ENCODE results near the gene AURKA. TPM values are rescaled to one million over a fixed set of nuclear protein-coding genes. Genes with fewer than 3 reads are reported as not detected.

AURKA gene
- total and polyA plus RNA-seq, 2 of the 8 experiments (the other 6 are each of a cell fraction or from before 2014, with no cell fraction given), result 45.8 to 84.8 TPM

DNA sequence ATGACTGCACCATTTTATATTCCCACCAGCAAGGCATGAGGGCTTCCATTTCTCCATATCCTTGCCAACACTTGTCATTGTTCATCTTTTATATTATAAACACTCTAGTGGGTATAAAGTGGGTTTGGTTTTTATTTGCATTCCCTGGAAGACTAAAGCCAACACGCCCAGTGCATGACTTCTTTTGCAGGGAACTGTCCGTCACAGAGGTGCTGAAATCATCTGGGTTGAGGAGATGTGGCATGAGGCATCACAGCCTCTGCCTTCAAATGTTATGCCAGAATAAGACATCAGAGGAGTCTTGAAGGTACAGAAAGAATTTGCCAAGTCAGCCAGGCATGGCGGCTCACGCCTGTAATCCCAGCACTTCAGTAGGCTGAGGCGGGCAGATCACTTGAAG is 63.2 kb downstream of the AURKA start:
- DNase-seq (ENCODE audit: low read depth in 1 of 2, low spot score in 2 of 2) (no peak), FAIRE-seq (no peak)
- H3K23ac ChIP-seq (ENCODE audit: insufficient read length), result no peak overlapping the region
- TF ChIP-seq CREB1 (IDR thresholded peaks at IDR 0.05), result no peak
- TF ChIP-seq CBX5 (IDR thresholded peaks at IDR 0.05; ENCODE audit: low read depth, low read length), result no peak
- no peak for TF ChIP-seq RBBP5 (IDR thresholded peaks at IDR 0.05; ENCODE audit: borderline replicate concordance, low read depth, low read length)
- TF ChIP-seq JUND (IDR thresholded peaks at IDR 0.05; ENCODE audit: low read length), result no peak
- no peak for TF ChIP-seq POU5F1 (IDR thresholded peaks at IDR 0.05; ENCODE audit: low read depth, low read length)
- no peak for TF ChIP-seq CHD1 (IDR thresholded peaks at IDR 0.05; ENCODE audit: low read depth, low read length)
- no peak for TF ChIP-seq SUZ12 (IDR thresholded peaks at IDR 0.05; ENCODE audit: low read length)
- no peak for TF ChIP-seq SP4 (IDR thresholded peaks at IDR 0.05; ENCODE audit: low read length)
- no peak for TF ChIP-seq RXRA (IDR thresholded peaks at IDR 0.05; ENCODE audit: insufficient read depth, low read depth, low read length)
- TF ChIP-seq, protein P1, sequence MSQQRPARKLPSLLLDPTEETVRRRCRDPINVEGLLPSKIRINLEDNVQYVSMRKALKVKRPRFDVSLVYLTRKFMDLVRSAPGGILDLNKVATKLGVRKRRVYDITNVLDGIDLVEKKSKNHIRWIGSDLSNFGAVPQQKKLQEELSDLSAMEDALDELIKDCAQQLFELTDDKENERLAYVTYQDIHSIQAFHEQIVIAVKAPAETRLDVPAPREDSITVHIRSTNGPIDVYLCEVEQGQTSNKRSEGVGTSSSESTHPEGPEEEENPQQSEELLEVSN (IDR thresholded peaks at IDR 0.05), result no peak
- no peak for TF ChIP-seq BACH1 (IDR thresholded peaks at IDR 0.05; ENCODE audit: low read length)
- TF ChIP-seq SIRT6 (IDR thresholded peaks at IDR 0.05; ENCODE audit: low read length), result no peak
- no peaks in the 10 kb centered on the region for H3K79me1 ChIP-seq (ENCODE audit: low read depth, low read length)
- H3K36me3 ChIP-seq (ENCODE audit: control insufficient read depth in 2 of 4, insufficient read depth in 4 of 4, low read length in 3 of 4), result no peaks in the 10 kb centered on the region
- H3K27ac ChIP-seq (ENCODE audit: low read depth, low read length), result no peak overlapping the region
- H3K14ac ChIP-seq (ENCODE audit: insufficient read length), result no peak overlapping the region
- no peak overlapping the region for H4K8ac ChIP-seq (ENCODE audit: extremely low read depth, insufficient read depth, low read length)
- no peaks in the 10 kb centered on the region for H3K79me2 ChIP-seq (ENCODE audit: control insufficient read depth in 1 of 2, insufficient read depth in 2 of 2, low read length in 2 of 2)
- H2AFZ ChIP-seq (ENCODE audit: low read length), result no peak overlapping the region
- CTCF ChIA-PET (ENCODE audit: partially characterized antibody), result no interaction called here
- no peak overlapping the region for H3K4me2 ChIP-seq (ENCODE audit: insufficient read depth in 1 of 2, low read depth in 2 of 2, low read length in 2 of 2)
- no peak overlapping the region for H3K9ac ChIP-seq (replicated peaks in 1 of 4; ENCODE audit: extremely low read depth in 1 of 4, low read depth in 3 of 4, low read length in 3 of 4)
- H2BK12ac ChIP-seq (ENCODE audit: low read depth, low read length), result no peak overlapping the region
- no peak overlapping the region for H2AK5ac ChIP-seq (ENCODE audit: low read depth, low read length)
- no peak overlapping the region for H3K4me3 ChIP-seq (ENCODE audit: extremely low read depth in 1 of 4, insufficient read depth in 2 of 4, low read depth in 3 of 4, low read length in 4 of 4)
- H3K23me2 ChIP-seq (ENCODE audit: low read depth, low read length), result no peaks in the 10 kb centered on the region
- no peak overlapping the region for H2BK120ac ChIP-seq (replicated peaks; ENCODE audit: low read depth, low read length)
- no peak overlapping the region for H3K18ac ChIP-seq (ENCODE audit: extremely low read depth, low read length)
- H3K4me1 ChIP-seq (replicated peaks in 1 of 4; ENCODE audit: control insufficient read depth in 3 of 4, insufficient read depth in 4 of 4, low read length in 3 of 4), result no peaks in the 10 kb centered on the region
- H3K9me3 ChIP-seq (ENCODE audit: insufficient read depth in 2 of 2, low read depth in 1 of 2, low read length in 1 of 2), result peaks cover 60 to 75% of the 10 kb centered on the region in 2 experiments
- H3K27me3 ChIP-seq (replicated peaks in 1 of 4; ENCODE audit: control insufficient read depth in 3 of 4, extremely low read depth in 1 of 4, insufficient read depth in 3 of 4, low read length in 3 of 4), result no peaks in the 10 kb centered on the region
- H4K20me1 ChIP-seq (replicated peaks in 1 of 2; ENCODE audit: control insufficient read depth in 1 of 2, insufficient read depth in 2 of 2, low read length in 2 of 2), result no peaks in the 10 kb centered on the region
- H3K4ac ChIP-seq (replicated peaks; ENCODE audit: insufficient read length, low read depth, low read length), result no peak overlapping the region
- H2BK20ac ChIP-seq (ENCODE audit: low read length), result no peak overlapping the region
- no peak overlapping the region for H4K5ac ChIP-seq (ENCODE audit: insufficient read length, low read depth, low read length)
- no peak overlapping the region for H3K56ac ChIP-seq (replicated peaks; ENCODE audit: insufficient read length, low read depth, low read length)
- H4K91ac ChIP-seq (replicated peaks; ENCODE audit: insufficient read length, low read length), result no peak overlapping the region
- WGBS, 2 experiments (ENCODE audit: extremely low coverage in 1 of 2, insufficient coverage in 1 of 2, insufficient read length in 1 of 2, insufficient replicate concordance in 2 of 2, low coverage in 1 of 2, low lambda C conversion rate in 2 of 2, missing lambda C conversion rate in 1 of 2), result 90% methylated on average over 5 of the region's 5 CpGs; no CpG with 5 or more reads in 1 of the 2 experiments
- POLR2A ChIA-PET (ENCODE audit: partially characterized antibody), result no interaction called here
- H2BK5ac ChIP-seq (ENCODE audit: low read depth, low read length), result no peak overlapping the region
- H2BK15ac ChIP-seq (ENCODE audit: low read length), result no peak overlapping the region

All from H1 (cell line).